Nephron (organoid): ENCODE measurements around the gene TPCN2.

Experiments used
- H3K27ac Mint-ChIP-seq, 3 experiments: 2 replicates each; pipeline ENCODE4 v1.8.0; 2020; ENCODE audit warnings: mixed read lengths in 3 of 3, mild to moderate bottlenecking in 2 of 3, moderate library complexity in 1 of 3
- H3K27me3 Mint-ChIP-seq: 2 replicates; pipeline ENCODE4 v1.8.0; 2021; ENCODE audit warnings: low read depth, mild to moderate bottlenecking, moderate library complexity, mixed read lengths
- H3K36me3 Mint-ChIP-seq: 2 replicates; pipeline ENCODE4 v1.8.0; 2020; ENCODE audit warnings: low read depth, mixed read lengths
- H3K4me1 Mint-ChIP-seq: 2 replicates; pipeline ENCODE4 v1.8.0; 2020; ENCODE audit warnings: mixed read lengths
- H3K4me3 Mint-ChIP-seq, 3 experiments: 2 replicates each; pipeline ENCODE4 v1.8.0; 2020; ENCODE audit warnings: mild to moderate bottlenecking in 3 of 3, mixed read lengths in 3 of 3, moderate library complexity in 2 of 3
- H3K9me3 Mint-ChIP-seq: 2 replicates; pipeline ENCODE4 v1.8.0; 2020; ENCODE audit warnings: mixed read lengths
- CTCF ChIP-seq, 3 experiments: fragments of 200-600 bp; sonication (generic); IDR thresholded peaks; one replicate each; pipeline ENCODE4 v1.5.0; 2021; ENCODE audit warnings: antibody characterized with exemption in 3 of 3; ENCODE audit not compliant: unreplicated experiment in 3 of 3

Gene TPCN2

GRCh38 chr11:69108030-69108429 lies 59.3 kb downstream of the TPCN2 start:
- Mint-ChIP-seq H3K4me3 (no peak overlapping the region), H3K4me1 (peaks cover 10% of the 10 kb centered on the region), H3K9me3 (peaks cover 11% of the 10 kb centered on the region), H3K27ac (no peak overlapping the region), H3K36me3 (peaks cover 13% of the 10 kb centered on the region), H3K27me3 (peaks cover 22% of the 10 kb centered on the region)
- no peak for TF ChIP-seq CTCF (IDR thresholded peaks at IDR 0.05; ENCODE audit: unreplicated experiment in 3 of 3)

DNA sequence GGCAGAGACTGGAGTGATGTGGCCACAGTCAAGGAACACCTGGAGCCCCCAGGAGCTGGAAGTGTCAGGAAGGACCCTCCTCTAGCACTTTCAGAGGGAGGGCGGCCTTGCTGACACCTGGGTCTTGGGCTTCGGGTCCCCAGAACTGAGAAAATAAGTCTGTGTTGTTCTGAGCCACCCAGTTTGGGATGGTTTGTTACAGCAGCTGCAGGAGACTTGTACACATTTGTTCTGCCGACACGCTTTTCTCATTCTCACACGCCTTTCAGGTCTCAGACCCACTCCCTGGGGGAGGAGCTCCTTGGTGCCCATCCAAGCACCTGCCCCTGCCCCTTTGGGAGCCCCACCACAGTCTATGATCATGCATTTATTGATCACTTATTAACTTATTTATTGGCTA lies 59.8 kb downstream of the TPCN2 start:
- no peak for TF ChIP-seq CTCF (IDR thresholded peaks at IDR 0.05; ENCODE audit: unreplicated experiment in 3 of 3)
- peaks cover 10% of the 10 kb centered on the region for H3K4me1 Mint-ChIP-seq
- peaks cover 23% of the 10 kb centered on the region for H3K27me3 Mint-ChIP-seq
- H3K27ac Mint-ChIP-seq: no peak overlapping the region
- peaks cover 11% of the 10 kb centered on the region for H3K9me3 Mint-ChIP-seq
- H3K4me3 Mint-ChIP-seq: no peak overlapping the region
- H3K36me3 Mint-ChIP-seq: peaks cover 13% of the 10 kb centered on the region

DNA sequence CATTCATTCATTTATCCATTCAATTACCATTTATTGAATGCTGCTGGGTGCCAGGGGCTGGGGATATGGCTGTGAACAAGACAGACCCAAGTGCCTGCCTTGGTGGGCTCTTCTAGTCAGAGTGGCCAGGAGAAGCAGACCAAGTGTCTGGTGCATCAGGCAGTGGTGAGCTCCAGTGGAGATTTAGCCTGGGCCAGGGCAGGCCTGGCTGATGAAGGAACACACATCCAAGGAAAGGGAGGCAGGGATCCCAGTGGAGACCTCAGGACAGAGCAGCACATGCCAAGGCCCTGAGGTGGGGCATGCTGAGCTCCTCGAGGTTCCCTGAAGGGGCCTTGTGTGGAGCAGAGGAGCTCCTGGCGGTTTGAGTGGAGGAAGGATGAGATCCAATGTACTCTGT lies 60.4 kb downstream of the TPCN2 start:
- H3K4me1 Mint-ChIP-seq: peaks cover 10% of the 10 kb centered on the region
- H3K36me3 Mint-ChIP-seq: peaks cover 13% of the 10 kb centered on the region
- no peak for TF ChIP-seq CTCF (IDR thresholded peaks at IDR 0.05; ENCODE audit: unreplicated experiment in 3 of 3)
- H3K27ac Mint-ChIP-seq: no peak overlapping the region
- H3K4me3 Mint-ChIP-seq: no peak overlapping the region
- peaks cover 19% of the 10 kb centered on the region for H3K27me3 Mint-ChIP-seq
- peaks cover 11% of the 10 kb centered on the region for H3K9me3 Mint-ChIP-seq

- no peak overlapping the region for H3K4me3 Mint-ChIP-seq
- H3K27me3 Mint-ChIP-seq: peaks cover 21% of the 10 kb centered on the region
These were observed 61.7 kb downstream of the TPCN2 start for GRCh38 chr11:69110451-69110850.

DNA sequence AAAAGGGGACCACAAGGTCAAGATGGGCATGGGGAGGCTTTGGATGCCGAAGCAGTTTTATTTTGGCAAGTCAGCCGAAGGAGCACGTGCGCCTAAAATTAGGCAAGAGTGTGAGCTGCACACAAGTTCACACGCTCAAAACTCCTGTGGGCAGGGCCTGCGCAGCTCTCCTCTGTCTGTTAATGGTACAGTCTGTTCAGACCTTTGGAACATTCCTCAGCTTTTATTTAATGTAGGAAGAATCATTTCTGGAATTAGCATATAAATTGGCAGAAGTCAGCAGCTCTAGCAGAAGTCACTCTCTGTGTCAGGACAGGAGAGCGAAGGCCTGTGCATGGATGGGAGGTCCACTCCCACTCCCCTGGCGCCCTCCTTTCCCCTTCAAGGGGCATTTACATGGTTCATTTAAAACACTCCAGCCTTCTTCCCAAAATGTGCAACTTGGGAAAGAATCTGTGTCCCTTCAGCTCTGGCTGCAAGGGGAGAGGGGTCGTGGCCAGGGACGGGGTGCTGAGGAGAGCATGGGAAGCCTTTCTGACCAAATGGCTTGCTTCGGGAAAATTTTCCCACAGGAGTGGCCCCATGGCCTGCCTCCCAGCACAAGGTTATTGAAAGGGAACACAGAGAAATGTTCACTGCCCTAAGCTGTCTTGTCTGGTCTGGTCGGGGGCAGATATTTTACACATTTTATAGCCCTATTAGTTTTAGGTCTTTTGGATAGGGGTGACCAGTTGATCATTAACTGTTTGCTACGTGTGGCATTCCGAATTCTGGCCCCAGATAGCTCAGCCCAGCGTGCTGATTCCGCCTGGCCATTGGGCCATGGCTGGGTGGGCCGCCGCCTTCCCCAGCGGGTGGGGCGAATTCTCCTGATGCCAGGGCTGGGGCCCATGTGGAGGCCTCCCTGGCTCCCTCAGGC lies 63.2 kb downstream of the TPCN2 start:
- Mint-ChIP-seq H3K9me3 (peaks cover 11% of the 10 kb centered on the region), H3K27me3 (peaks cover 21% of the 10 kb centered on the region), H3K36me3 (peaks cover 10% of the 10 kb centered on the region), H3K4me3 (no peak overlapping the region), H3K27ac (peak overlapping the region; percentile 65 to 88 (median 73)), H3K4me1 (peaks cover 18% of the 10 kb centered on the region)
- TF ChIP-seq CTCF (IDR thresholded peaks at IDR 0.05; ENCODE audit: unreplicated experiment in 3 of 3): no peak

More at GRCh38 chr11:69110451-69110850, 61.7 kb downstream of the TPCN2 start:
- no peak overlapping the region for H3K27ac Mint-ChIP-seq
- no peak for TF ChIP-seq CTCF (IDR thresholded peaks at IDR 0.05; ENCODE audit: unreplicated experiment in 3 of 3)
- peaks cover 17% of the 10 kb centered on the region for H3K4me1 Mint-ChIP-seq
- H3K36me3 Mint-ChIP-seq: peaks cover 13% of the 10 kb centered on the region
- H3K9me3 Mint-ChIP-seq: peaks cover 11% of the 10 kb centered on the region

DNA sequence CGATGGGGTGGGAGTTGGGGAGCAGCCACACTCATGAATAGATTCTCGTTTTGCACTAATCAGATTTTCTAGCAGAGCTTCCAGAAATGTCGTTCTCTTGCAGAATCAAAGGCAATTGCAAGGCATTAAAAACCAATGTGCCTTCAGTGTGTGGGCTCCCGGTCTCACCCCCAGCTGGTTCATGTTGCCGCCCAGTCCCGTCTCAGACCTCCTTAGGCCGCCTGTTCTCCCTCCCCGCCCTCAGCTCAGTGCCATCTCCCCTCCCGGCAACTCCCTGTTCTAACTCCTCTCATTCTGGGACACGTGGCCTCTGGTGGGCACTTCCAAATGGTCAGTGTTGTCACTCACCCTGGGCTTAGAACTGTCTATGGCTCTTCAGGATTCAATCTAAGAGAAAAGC lies 64.5 kb downstream of the TPCN2 start:
- peaks cover 11% of the 10 kb centered on the region for H3K9me3 Mint-ChIP-seq
- peaks cover 8% of the 10 kb centered on the region for H3K36me3 Mint-ChIP-seq
- H3K4me3 Mint-ChIP-seq: no peak overlapping the region
- H3K4me1 Mint-ChIP-seq: peaks cover 18% of the 10 kb centered on the region
- peaks cover 28% of the 10 kb centered on the region for H3K27me3 Mint-ChIP-seq
- no peak for TF ChIP-seq CTCF (IDR thresholded peaks at IDR 0.05; ENCODE audit: unreplicated experiment in 3 of 3)
- peak overlapping the region; percentile 7 to 34 (median 26) for H3K27ac Mint-ChIP-seq
